Central memory CD4-positive, alpha-beta T cell (primary cell): ENCODE data around the gene PRKCZ.

Experiments used
- DNase-seq: peaks from one replicate; pipeline ENCODE4 v3.0.0; 2022

The PRKCZ gene

GRCh38 chr1:2214541-2215241 lies 164.5 kb downstream of the PRKCZ start:
- DNase-seq: no peak

DNA sequence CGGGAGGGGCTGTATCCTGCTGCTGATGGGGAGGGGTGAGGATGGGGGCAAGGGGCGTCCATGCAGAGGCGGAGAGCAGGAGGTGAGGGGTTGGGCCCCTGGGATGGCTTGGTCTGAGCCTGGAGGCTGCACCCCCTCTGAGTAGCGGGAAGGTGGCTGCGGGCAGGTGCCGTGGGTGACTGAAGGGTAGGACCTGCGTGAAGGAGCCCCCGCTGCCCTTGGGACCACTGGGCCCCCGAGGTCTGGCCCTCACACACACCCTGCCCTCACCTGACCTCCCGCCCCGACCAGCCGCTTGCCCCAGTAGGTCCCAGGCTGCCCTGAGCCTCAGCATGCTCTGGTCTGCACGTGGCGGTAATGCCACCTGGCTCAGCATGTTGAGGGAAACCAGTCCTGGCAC lies 165.1 kb downstream of the PRKCZ start:
- no peak for DNase-seq

DNA sequence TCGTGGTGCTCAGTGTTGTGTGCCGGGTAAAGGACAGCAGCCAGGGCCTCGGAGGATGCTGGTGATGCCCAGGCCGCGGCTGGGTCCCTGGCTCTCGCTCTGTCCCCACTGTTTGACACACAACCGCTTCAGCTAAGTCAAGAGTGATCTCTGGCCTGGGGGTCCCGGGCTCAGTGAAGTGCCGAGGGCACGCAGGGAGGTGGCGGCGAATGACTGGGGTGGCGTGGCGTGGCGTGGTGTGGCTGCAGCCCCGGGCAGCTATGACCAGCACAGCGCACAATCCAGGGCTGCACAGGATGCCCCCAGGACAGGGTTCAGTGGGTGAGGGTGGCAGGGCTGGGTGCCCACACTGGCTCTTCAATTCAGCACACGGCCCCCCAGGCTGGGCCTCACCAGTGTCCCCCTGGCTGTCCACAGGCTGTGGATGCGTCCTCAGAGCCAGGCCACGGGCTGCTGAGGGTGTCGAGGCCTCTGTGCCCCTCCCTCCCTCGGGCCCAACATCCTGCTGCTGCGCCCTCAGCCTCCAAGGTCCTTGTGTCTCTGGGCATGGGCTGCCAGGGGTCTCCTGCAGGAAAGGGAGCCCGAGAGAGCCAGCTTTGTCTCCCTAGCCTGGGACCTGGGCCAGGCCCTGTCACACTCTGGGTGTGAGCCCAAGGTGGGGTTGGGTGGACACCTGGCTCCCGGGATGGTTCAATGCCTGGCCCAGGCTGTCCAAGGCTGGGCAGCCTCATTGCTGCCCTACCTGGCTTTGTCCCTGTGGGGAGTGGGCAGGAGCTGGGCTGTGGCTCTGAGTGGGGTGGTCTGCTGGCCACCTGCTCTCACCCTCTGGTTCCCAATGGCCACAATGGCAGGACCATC lies 165.9 kb downstream of the PRKCZ start:
- no peak for DNase-seq

DNA sequence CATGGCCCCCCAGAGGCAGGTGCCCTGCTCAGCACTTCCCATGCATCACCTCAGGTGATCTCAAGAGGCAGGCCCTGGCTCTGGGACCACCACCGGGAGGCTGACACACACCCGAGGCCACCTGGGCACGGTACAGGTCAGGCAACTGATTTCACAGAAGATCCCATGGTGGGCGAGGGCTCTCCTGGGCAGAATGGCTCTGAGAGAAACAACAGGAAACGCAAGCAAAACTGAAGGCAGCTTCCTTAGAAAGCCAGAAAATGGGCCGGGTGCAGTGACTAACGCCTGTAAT lies 166.5 kb downstream of the PRKCZ start:
- DNase-seq: no peak

- DNase-seq: no peak
These were observed 171.1 kb downstream of the PRKCZ start for GRCh38 chr1:2221271-2221670.

- no peak for DNase-seq
These were observed 174.0 kb downstream of the PRKCZ start for GRCh38 chr1:2224170-2224584.

GRCh38 chr1:2224631-2225428 lies 174.6 kb downstream of the PRKCZ start:
- DNase-seq: no peak

DNA sequence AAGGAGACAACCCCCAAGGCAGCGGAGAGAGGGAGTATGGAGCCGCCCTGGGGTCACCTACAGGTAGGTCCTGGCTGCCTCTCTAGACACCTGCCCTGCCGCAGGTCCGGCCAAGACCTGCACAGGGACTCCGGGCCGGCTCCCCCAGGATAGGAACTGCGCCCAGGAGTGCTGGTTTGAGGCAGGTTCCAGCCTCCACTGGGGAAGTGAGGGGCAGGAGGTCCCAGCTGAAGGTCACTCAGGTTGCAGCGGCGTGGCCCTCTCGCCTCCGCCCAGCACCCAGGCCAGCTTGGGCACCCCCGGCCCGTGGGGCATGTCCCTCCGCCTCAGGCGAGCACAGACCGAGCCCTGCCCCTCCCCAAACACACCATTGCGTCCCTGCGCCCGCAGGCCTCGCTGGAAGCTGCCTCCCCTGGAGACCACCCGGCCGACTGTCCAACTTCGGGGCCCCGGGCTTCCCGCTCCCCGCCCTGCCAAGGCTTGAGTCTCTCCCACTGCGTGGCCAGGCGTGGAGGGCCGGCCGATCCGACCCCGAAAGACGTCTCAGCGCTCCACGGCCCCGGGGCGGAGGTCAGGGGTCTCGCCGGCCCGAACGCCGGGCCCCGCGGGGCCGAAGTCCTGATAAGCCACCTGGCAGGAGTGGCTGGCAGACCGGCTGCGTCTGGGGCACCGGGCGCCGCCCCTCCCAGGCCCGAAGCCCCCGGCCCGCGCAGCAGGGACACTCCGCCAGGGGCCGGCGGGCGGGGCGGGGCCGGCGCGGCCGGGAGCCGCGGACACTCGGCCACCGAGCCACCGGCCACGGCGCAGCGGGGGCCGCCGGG lies 176.5 kb downstream of the PRKCZ start:
- no peak for DNase-seq

GRCh38 chr1:2227346-2228156 lies 177.3 kb downstream of the PRKCZ start:
- peak; percentile 95 for DNase-seq

DNA sequence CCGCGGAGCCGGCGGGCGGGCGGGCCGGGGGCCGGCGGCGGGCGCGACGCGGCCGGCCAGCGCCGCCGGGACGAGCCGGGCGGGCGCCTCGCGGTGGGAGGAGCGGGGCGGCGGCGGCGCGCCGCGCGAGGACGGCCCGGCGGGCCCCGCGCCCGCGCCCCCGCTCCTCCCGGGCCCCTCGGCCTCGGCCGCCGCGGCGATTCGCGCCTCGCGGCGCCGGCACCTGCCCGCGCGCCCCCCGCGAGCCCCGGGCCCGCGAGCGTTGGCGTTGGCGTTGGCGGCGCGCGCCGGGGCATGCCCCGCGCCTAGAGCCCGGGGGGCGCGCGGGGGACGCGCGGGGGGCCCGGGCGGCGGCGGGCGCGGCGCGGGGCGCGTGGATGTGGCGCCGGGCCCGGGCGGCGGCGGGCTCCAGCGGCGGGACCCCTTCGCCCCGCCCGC lies 178.0 kb downstream of the PRKCZ start, which contains the start of gene SKI:
Gene SKI (plus strand): TSS at position 163 of the 438 bp plus-strand sequence. CDS start 448 bp downstream, outside the sequence.
- DNase-seq: no peak

GRCh38 chr1:2228694-2229036 lies 178.5 kb downstream of the PRKCZ start:
- DNase-seq: no peak

GRCh38 chr1:2229037-2229864 lies 179.0 kb downstream of the PRKCZ start:
- peak; percentile 45 for DNase-seq

- no peak for DNase-seq
These were observed 179.9 kb downstream of the PRKCZ start for GRCh38 chr1:2229911-2230731.

DNA sequence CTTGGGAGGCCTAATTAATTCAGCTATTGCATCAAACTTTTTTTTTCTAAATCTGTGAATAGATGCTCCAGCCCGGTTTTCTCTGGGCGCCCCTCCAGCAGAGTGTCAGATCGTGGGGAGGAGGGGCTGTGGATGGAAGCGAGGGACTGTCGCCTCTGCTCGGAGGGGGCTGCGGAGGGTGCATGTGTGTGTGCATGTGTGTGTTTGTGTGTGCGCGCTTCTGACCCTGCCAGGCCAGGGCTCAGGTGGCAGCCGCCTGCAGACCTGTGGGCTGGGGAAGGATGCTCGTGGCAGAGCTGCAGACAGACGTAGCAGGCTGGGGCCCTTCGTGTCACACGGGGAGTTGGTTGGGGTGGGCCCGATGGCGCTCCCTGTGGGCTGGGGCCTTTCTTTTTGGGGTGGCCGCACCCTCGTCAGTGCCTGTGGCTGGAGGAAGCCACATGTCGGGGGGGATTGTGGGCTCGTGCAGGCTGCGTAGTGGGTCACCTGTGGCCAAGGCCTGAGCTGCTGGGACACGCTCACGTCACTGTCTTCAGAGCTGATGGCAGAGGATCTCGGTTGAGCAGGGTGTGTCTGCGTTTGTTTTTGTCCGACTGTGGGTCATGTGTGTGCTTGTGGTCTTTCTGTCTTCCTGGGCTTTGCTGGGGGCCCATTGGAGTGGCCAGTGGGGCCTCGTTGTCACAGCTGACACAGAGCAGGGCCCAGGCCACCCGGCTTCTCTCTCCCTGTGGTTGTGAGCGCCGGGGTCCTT lies 180.7 kb downstream of the PRKCZ start:
- DNase-seq: peak; percentile 82

- peak; percentile 78 for DNase-seq
These were observed 181.5 kb downstream of the PRKCZ start for GRCh38 chr1:2231532-2232254.

DNA sequence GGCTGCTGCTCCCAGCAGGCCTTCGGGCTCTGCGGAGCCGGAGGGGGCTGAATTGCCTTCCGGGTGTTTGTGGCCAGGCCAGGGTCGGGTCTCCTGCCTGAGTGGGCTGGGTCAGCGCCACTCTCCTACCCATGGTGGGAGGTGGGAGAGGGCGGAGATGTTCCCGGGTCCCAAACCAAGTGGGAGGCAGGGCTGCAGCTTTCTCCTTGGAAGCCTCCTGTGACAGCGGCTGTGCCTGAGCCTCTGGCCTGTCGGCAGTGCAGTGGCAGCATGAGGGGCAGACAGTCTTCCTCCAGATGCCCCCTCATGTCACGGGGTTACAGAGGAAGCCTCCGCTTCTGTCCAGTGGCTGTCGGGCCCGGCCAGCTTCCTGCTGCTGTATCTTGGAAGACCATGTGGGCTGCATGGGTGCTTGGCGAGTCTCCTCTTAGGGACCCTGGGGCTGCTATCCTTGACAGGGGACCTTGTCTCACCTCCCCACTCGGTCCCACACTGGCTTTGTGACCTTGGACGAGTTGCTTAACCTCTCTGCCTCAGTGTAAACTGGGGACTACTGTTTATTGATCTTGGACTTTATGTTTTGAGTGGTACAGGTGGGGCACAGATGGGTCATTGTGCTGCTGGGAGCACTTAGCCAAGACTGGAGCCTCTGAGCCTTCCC lies 182.2 kb downstream of the PRKCZ start:
- DNase-seq: peak; percentile 32

- DNase-seq: peak; percentile 24
These were observed 182.8 kb downstream of the PRKCZ start for GRCh38 chr1:2232916-2233438.
